Activated CD4-positive, CD25-positive, alpha-beta regulatory T cell treated with anti-CD3 and anti-CD28 coated beads, Interleukin-2, amount 50 U/mL, for 16 hours (primary cell): ENCODE measurements around the gene RPUSD1.
"Not testable (repeated sequence)": the region's sequence is repeated elsewhere in the genome, so short reads cannot be mapped to it uniquely, and the experiment has no call there.

Experiments
- DNase-seq: peaks from one replicate; pipeline ENCODE4 v3.0.0-alpha.2; 2020; ENCODE audit warnings: low read depth, low spot score

RPUSD1 gene

GRCh38 chr16:785563-786535 is 2.3 kb downstream of the RPUSD1 start:
- peak; percentile 42 for DNase-seq

- no peak for DNase-seq
These were observed 3.8 kb downstream of the RPUSD1 start for GRCh38 chr16:784431-784830.

GRCh38 chr16:783404-784161 is 4.6 kb downstream of the RPUSD1 start:
- DNase-seq: no peak

- no peak for DNase-seq
These were observed 5.3 kb downstream of the RPUSD1 start for GRCh38 chr16:782766-783403.

DNA sequence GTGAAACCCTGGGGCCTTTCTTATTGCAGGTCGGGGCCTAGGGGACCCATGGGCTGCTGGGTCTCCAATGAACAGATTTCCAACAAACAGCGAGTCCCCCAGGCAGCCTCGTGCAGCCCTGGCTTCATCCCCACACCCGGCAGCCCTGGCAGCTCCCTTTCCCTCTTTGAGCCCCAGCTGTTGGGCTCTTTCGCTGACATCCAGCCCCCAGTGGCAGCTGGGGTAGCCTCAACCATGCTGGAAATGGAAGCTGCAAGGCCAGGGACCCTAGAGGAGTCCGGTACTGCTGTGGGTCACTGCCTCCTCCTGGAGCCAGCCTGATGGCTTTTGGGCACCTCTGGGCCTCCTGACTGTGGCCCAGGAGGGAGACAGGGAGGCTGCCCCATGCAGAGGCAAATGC is 5.9 kb downstream of the RPUSD1 start:
- DNase-seq: no peak

- no peak for DNase-seq
These were observed 6.7 kb downstream of the RPUSD1 start for GRCh38 chr16:781346-782010.

DNA sequence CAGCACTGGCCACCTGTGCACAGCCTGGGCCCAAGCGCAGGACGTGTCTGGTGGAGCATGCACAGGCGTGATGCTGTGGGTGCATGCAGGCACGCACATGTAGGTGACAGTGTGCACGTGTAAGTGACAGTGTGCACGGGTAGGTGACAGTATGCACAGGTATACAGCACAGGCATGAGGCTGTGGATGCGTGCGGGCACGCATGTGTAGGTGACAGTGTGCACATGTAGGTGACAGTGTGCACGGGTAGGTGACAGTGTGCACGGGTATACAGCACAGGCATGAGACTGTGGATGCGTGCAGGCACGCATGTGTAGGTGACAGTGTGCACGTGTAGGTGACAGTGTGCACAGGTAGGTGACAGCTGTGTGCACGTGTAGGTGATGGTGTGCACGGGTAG is 7.9 kb downstream of the RPUSD1 start:
- no peak for DNase-seq

DNA sequence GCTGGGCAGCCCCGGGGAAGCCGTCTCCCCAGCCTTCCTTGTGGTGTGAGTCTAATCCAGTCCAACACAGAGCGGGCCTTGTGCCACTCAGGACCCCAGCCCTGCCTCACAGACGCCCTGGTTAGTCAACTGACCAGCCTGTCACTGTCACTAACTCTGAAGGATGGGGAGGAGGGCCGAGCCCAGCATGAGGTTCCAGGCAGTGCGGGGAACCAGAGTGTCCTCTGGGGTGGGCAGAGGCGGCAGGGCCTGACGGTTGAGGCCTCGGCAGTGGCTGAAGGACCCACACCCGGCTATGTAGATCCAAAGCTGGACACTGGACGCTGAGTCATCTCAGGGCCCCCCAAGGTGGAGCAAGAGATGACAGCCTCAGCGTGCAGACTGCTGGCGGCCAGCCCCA is 8.6 kb downstream of the RPUSD1 start:
- no peak for DNase-seq

DNA sequence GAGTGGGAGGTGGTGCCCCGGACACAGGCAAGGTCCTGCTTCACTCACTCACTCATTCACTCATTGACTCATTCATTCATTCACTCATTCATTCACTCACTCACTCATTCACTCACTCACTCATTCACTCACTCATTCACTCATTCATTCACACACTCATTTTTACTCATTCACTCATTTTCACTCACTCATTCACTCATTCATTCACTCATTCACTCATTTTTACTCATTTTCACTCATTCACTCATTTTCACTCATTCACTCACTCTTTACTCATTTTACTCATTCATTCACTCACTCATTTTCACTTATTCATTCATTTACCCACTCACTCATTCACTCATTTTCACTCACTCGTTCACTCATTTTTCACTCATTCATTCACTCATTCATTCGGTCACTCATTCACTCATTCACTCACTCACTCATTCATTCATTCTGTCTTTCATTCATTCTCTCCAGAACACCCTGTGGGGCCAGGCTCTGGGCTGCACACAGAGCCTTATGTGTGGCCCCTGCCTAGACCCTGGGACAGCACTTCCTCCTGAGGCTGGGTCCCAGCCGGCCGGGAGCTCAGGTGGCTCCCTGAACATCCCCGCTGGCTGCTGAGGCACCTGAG is 9.2 kb downstream of the RPUSD1 start:
- no peak for DNase-seq

GRCh38 chr16:778447-778846 is 9.7 kb downstream of the RPUSD1 start:
- no peak for DNase-seq

DNA sequence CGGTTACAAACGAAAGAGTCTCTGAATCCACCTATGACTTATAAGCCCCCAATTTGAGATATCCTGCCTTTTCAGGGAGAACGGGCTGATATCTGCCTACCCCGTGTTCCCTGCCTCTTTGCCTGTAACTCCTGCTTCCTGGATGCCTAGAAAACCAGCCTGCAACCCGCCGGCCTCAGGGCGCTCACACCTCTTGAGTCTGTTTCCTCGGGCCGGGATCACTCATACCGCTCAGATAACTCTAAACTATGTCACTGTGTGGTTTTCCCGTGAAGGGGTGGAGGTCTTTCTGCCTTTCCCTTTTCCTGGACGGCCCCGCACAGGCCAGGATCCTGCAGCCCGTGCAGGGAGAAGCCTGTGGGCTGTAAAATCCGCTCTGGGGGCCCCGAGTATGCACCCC is 10.4 kb downstream of the RPUSD1 start:
- DNase-seq: no peak

DNA sequence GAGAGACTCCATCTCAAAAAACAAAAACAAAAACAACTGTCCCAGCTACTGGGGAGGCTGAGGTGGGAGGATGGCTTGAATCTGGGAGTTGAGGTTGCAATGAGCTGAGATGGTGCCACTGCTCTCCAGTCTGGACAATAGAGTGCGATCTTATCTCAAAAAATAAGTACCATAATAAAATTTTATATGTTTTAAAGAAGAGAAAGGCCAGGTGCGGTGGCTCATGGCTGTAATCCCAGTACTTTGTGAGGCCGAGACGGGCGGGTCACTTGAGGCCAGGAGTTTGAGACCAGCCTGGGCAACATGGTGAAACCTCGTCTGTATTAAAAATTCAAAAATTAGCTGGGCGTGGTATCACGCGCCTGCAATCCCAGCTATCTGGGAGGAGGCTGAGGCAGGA is 11.4 kb downstream of the RPUSD1 start:
- DNase-seq: no peak

GRCh38 chr16:776298-776697 is 11.9 kb downstream of the RPUSD1 start:
- not testable (repeated sequence) for DNase-seq

GRCh38 chr16:775236-775796 is 12.9 kb downstream of the RPUSD1 start:
- no peak for DNase-seq

GRCh38 chr16:774086-775001 is 13.8 kb downstream of the RPUSD1 start:
- DNase-seq: no peak

DNA sequence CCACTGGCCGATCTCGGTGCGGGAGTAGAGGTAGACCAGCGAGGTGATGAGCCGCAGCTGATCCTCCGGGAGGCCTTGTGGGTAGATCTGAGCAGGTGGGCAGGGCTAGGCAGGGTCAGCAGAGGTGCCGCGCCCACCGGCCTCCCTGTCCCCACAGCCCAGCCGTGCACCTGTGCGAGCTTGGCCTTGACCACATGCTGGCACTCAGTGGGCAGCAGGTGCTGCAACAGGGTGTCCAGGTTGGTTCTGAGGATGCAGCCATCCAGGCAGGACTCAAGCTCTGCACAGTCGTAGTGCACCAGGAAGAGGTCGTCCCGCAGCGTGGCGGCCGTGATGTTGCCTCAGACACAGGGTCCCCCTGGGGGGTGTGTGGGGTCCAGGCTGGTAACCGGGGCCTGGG is 15.2 kb downstream of the RPUSD1 start:
- no peak for DNase-seq

DNA sequence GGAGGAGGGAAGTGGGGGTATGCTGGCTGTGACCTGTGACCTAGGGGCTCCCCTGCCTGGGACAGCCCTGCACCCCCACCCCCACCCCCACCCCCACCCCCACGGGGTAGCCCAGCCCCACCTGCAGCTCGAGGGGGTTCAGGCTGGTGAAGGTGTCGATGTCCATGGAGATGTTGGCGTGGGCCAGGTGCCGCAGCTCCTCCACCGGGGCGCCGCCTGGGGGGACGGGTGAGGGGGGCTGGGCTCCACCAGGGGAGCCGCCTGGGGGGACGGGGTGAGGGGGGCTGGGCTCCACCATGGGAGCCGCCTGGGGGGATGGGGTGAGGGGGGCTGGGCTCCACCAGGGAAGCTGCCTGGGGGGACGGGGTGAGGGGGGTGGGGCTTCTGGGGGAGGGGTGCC is 17.8 kb downstream of the RPUSD1 start:
- DNase-seq: no peak

DNA sequence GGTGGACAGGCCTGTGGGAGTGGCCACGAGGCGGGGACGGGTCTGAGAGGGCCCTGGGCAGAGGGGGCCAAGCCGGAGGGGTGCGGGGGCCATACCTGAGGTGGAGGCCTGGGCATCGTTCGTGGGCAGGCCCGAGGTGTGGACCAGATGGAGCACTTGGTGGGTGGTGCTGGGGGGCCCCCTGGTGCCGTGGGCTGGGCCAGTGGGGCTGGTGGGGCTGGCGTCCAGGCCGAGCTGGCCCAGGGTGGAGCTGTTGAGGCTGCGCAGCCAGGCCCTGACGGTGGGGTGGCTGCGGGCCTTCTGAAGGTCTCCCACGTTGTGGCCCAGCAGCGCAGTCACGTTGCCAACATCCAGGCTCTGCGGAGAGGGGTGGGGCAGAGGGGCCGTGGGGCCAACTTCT is 18.2 kb downstream of the RPUSD1 start:
- no peak for DNase-seq

DNA sequence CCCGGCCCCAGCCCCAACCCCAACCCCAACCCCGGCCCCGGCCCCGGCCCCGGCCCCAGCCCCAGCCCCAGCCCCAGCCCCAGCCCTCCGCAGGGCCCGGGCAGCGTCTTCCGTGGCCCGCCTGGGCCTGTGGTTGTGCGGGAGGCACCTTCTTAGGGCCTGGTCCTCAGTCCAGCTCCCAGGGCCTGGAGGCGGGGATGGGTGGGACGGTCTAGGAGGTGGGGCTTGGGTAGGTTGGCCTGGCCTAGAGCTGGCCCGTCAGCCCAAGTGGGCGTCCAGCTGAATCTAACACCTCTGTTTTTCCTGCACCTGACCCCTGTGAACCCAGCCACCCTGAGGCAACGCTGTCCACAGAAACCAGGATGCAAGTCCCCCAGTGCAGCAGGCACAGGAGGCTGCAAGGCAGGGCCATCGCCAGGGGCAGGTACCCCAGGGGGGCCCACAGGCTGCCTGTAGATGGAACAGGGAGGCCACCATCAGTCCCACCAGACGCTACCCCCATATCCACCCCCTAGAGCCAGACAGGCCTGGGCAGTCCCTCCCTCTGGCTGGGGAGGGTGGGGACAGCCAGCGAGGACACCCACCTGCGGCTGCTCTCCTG is 18.9 kb downstream of the RPUSD1 start:
- no peak for DNase-seq

DNA sequence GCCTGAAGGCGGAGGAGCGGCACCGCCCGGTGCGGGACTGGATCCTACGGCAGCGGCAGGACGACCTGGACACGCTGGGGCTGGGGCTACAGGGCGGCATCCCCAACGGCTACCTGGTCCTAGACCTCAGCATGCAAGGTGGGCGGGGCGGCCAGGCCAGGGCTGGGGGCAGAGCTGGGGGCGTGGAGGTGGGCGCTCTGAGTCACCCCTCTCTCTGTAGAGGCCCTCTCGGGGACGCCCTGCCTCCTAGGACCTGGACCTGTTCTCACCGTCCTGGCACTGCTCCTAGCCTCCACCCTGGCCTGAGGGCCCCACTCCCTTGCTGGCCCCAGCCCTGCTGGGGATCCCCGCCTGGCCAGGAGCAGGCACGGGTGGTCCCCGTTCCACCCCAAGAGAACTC is 19.8 kb downstream of the RPUSD1 start:
- DNase-seq: no peak
